GM19438 (cell line): ENCODE results near the gene IL12RB2.

Experiments used
- ATAC-seq: cut with Tn5 transposase; IDR thresholded peaks from one replicate; pipeline ENCODE4 v1.9.1; 2021; ENCODE audit warnings: low read depth; ENCODE audit not compliant: unreplicated experiment

IL12RB2 gene

DNA sequence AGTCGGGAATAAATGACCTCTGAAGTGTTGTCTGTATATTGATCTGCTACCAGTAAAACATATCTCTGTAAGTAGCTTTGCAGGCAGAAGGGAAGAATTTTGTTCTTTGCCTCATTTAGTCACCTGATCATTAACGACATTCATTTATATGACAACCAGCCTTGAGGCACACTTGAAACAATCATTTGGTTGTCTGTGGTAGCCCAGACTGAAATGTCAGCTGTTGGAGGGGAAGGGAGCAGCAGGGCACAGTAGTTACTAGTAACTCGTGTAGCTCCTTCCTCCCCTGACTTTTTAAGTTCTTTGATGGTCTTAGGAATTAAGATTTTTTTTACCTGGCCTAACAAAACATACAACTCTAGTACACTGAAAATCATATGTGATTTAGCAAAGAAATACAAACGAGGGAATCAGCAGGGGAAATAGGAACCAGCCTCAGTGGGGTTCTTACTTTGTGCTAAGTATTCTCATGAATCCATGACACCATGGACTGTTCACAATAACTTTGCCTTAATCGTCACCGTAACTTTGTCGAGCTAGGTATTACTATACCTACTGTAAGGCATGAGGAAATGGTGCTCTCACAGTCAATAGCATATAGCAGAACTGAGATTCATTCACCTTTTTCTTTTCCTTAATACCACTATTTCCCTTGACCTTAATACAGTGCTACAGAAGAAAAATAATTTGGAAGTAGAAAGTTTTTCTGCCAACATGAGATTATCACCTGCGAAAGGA is 6.4 kb downstream of the IL12RB2 start:
- ATAC-seq: no peak

DNA sequence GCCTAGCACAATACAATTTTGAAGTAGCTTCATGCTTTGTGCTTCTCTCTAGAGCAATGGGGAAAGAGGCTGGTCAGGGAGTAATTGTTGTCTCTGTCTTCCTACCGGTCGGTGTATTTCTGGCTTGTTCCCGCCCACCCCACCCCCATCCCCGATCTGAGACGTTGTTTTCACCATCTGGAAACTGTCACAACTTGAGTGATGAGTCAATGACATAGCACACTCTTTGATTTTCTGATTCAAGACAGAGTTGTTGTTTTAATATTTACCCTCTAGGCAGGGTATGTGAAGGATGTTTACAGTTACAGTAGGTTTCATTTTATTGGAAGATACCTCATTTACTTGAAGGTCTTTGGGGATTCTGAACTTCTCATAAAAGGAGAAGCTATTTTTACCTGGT is 7.0 kb downstream of the IL12RB2 start:
- ATAC-seq: no peak

DNA sequence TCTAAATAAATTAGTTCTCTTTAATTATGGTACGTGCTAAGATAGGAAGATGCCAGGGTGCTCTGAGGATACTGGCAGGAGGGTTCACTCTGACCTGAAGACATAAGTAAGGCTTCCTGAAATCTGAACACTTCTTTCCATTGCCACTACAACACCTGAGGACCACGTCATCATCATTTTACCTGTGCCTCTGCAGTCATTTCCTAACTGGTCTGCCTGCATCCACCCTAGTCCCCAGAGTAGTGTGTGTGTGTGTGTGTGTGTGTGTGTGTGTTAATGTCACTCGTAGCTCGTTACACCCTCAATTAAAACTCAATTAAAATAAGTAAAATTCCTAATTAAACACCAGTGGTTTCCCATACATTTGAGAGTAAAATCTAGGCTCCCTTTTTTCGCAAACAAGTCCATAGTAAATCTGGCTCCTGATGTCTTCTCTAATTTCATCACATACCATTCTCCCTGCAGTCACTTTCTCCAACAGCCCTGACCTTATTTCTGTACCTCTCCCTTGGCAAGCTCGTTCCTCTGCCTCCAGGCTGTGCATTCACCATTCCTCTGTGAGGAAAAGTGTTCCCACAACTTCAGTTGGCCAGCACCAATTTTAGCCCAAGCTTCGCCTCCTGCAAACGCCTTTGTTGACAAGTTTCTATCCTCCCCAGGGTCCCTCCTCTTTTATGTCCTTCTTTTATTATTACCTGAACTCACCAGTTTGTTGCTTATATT is 8.7 kb downstream of the IL12RB2 start:
- no peak for ATAC-seq

DNA sequence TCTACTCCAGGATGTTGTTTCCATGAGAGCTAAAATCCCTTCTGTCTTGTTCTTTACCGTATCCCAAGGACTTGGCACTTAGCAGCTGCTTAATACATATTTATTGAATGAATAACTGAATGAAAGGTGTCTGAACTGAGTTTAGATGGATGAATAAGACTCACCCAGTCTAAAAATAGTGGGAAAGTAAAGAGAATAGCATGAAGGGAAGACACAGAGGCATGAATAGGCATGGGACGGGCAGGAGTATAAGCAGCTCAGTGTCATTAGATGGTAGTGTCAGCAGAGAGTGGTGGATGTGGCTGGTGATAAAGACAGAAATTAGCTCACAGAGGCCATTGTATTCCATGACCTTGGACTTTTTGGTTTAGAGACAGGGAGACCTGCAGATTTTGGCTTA is 9.2 kb downstream of the IL12RB2 start:
- ATAC-seq: no peak

DNA sequence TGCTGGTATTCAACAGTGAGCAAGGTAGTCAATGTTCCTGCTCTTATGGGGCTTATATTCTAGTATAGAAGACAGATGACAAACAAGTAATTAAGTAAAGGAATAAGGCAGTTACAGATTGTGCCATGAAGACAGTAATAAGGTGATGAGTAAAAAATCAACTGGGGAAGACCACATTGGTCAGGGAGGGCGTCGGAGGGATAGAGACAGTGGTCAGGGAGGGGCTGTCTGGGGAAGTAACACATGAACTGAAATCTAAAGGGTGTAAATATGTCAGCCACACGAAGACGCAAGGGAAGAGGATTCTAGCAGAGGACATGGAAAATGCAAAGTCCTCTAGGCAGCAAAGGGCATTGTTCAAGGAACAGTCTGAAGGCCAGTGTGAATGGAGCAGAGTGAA is 10.1 kb downstream of the IL12RB2 start:
- no peak for ATAC-seq

DNA sequence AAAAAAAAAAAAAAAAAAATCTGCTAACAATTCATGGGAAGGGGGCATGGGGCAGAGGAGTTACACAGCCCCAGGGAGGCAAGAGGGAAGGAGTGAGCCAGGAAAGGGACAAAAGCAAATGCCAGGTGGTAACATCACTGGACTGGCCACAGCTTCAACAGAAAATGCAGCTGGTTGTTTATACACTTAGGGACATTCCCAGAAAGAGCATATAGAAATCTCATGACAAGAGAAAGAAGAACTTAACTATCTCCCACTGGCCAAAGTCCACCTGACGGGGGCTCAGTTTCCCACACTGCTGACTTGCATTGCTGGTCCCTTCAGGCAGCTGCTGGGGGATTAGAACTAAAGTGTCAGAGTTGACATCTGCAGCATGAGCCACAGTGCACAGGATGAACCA is 14.8 kb downstream of the IL12RB2 start:
- ATAC-seq: no peak

DNA sequence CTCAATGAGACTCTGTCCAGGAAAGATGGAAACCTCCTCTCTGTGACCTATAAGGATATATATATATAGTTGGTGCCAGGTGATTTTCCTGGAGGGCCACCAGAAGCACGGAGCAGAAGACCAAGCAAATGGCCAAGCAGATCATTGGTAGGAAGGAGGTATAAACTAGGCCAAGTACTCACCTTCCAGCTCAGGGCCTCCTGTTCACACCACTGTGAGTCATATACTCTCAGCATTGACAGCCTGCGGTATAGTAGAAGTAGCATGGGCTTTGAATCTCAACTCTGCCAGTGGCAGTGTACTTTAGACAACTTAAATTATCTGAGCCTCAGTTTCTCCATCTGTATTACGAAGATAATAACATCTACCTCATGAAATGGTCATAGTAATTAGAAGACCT is 15.4 kb downstream of the IL12RB2 start:
- no peak for ATAC-seq

DNA sequence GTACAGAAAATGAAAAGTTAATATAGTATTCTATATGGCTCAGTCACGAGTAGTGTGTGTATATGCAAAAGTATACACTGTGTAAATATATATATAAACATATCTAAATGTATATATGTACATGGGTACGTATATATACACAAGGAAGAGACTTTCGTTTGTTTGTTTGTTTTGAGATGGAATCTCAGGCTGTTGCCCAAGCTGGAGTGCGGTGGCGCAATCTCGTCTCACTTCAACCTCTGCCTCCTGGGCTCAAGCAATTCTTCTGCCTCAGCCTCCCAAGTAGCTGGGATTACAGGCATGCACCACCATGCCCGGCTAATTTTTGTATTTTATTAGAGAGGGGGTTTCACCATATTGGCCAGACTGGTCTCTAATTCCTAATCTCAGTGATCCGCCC is 16.4 kb downstream of the IL12RB2 start:
- ATAC-seq: no peak

DNA sequence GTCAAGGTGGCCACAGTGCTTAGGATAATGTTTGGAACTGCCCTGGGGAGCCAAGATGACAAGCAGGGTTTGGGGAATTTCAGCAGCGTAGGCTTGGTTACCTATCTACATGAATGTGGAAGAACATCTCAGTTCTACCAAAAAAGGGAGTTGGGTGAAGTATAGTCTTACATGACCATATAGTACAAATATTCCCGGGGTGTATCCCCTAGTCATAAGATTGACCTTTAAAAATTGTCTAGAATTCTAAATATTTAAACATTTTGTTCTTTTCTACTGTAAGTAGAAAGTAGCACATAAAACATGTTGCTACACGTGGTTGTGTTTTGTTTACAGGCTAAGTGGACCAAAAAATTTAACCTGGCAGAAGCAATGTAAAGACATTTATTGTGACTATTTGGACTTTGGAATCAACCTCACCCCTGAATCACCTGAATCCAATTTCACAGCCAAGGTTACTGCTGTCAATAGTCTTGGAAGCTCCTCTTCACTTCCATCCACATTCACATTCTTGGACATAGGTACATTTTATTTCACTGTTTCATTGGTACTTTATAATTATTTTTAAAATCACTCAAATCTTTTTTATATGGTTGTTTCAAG is 20.3 kb downstream of the IL12RB2 start:
- ATAC-seq: no peak

DNA sequence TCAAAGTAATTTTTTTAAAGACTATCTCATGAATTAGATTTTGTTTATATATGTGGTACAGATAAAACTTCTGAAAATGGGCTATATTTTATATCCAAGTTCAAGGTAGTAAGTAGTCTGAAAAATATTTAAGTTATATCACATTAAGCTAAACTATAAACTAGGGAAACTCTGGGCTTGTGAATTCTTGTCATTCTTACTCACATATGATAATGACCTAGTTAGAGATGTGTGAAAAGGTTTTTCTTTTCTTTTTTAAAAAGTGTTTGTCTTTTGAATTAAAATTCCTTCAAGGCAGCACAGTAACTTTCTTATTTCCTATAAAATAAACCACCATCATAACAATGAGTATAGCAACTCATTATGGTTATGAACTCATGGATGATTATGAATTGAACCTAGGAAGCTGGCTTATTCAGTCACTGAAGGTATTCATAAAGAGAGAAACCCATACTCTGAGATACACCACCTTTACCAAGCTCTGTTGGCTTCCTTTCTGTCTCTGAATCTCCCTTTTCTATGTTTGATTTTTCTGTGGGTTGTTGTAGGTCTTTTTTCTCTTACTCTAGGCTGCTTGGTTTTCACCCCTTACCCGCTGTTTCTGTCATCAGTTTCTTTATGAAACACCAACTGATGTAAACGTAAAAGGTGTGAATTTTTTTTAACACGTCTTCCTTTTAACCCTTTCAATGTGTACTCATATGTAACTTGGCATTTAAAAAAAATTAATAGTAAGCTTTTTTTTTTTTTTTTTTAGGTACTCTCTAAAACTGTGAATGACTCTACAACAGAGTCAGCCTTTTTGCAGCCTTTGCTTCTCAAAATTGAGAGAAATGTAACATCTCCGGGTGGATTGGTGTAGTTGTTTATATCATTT is 25.2 kb downstream of the IL12RB2 start:
- ATAC-seq: peak; percentile 58

DNA sequence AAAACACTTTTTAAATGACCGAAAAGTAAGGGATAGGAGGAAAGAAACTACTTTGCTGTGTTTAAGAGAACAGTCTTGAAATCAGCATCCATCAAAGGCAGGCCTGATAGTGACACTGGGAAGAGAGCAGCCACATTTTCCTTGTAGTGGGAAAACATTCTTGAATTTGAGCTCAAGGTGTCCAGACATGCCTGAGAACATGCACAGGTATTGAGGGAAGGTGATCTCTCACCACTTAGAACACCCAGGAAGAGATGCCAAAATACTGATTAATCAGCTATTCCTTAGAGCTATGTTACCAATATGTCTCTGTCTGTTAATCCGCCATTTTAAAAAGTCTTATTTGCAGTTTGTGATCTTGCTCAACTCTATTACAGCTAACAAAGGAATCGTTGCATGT is 25.9 kb downstream of the IL12RB2 start:
- no peak for ATAC-seq

DNA sequence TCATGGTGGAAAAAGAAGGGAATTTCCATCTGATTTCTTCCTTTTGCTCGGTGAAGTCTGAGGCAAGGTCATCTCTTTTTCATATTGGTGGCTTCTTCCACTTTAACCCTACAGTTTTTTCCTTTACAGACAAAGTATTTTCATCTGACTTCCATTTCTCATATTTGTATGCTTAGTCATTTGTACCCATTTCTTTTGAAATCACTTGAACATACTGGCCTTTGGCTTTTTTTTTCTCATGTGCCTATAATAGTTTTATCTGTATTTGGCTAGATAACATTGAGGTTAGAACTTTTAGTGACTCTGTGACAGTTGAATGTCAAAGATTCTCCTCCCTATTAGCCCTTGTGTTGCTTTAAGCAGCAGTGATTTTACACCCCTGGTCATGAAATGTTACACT is 27.7 kb downstream of the IL12RB2 start:
- ATAC-seq: no peak

DNA sequence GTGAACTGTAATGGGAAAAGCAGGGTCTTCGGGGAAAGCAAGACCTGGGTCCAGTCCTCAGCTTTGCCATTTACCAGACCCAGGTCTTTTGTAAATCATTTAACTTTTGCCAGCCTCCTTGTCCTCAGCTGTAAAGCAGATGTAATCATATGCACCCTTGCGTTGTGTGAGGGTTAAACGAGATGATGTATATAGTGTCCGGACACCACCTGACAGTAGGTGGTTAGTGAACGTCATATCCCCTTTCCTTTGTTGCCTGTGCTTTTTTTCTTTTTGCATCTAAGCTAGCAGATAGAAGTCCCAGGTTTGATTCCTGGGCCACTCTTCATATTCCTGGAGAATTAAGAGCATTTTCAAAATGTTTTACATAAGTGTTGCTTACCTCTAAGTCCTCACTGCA is 28.5 kb downstream of the IL12RB2 start:
- no peak for ATAC-seq

DNA sequence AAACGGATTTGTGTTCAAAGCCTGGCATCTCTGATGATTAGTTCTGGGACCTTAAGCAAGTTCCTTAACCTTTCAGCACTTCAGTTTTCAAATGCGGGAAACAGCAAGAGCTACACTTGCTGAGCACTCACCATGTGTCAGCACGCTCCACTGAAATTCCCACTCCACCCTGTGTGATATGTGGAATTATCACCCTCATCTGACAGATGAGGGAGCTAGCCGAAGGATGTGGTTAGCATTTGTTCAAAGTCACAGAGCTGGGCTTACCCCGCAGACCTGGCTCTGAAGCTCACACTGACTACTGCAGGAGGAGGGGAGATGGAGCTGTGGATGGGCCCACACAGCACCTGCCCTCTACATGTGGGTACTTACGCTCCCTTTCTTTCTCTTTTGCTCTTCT is 29.1 kb downstream of the IL12RB2 start:
- no peak for ATAC-seq

DNA sequence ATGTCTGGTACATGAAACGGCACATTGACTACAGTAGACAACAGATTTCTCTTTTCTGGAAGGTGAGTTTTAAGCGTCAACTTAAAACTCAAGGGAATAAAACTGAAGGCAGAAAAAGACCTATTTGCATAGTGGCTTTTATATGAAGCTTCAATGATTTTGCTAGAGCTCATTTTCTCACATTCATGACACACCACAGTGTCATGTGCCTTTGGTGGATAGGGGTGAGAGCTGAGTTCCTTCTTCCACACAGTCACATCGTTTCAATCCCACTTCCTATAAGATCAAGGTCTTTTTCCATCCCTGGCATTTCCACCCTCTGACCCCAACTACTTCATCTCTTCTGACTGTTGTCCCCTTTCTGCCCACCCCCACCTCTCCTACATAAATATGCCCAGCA is 31.0 kb downstream of the IL12RB2 start:
- ATAC-seq: peak; percentile 38

DNA sequence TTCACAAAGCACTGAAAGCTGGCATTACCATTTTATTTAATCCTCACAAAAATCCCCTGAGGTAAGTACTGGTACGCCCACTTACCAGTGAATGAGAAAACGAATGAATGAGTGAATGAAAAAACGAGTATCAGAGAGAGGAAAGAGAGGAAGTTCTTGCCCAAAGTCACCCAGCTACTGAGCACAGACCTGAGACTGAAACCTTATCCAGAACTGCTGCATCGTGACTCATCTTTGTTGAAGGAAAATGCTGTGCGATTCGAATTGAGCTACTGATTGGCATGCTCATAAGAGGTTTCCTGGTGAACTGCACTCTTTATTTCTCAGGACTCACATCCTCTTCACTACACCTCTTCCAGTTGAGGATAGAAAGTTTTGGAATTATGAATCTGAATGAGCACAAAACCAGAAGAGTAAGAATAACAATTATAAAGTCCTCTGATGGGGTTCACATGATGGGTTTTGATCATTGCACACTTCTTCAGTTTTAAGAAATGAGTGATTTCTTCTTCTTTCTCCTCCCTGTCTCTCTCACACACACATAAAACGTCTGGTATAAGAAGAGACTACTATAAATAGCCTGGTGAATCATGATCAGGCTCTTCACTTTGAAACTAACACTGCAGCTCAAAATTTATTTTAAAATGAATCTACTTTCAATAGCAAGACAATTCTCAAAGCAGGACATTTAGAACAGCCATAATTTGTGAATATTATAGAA is 32.1 kb downstream of the IL12RB2 start:
- ATAC-seq: peak; percentile 39

DNA sequence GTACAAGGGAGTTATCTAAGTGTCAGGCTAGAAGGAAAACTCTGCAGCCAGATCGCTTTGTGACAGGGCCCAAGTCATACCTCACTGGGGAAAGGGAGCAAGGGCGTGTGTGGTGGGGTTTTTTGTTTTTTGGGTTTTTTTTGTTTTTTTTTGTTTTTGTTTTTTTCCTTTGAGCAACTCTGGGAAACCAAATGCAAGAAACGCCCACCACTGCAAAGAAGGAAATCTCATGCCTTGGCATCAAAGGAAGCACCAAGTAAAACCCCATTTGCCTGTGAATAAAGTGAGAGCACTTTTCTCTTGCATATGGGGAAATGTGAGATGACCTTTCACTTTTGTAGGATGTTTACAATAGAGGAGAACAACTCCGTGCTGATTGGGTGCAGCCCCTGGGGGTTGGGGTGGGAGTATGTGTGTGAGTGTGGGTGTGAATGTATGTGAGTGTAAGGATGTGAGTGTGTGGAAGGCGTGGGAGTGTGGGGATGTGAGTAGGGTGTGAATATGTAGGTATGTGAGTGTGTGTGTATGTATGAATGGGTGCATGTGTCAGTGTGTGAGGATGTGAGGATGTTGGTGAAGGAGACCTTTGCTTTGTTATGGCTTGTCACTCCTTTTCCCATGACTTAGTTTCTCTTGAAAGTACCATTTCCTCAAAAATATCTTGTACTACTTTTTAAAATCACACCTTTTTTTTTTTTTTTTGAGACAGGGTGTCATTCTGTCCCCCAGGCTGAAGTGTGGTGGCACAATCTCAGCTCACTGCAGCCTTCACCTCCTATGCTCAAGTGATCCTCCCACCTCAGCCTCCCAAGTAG is 34.6 kb downstream of the IL12RB2 start:
- ATAC-seq: no peak

DNA sequence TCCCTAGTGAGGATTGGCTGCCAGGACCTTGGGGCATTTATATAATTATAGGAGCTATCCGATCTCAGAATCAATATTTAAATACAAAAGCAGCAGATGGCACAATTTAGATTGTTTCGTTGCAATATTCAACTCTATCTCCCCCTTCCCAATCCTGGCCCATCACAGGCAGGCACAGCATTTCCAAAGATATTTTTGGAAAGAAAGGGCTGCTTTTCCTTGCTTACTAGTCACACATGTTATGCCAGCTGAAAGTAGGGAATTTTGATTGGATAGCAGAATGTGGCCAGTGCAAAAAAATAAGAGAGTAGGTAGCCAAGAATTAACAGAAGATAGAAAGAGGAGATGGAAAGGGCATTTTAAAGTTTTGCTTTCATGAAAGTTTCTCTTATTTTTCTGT is 37.9 kb downstream of the IL12RB2 start:
- no peak for ATAC-seq

DNA sequence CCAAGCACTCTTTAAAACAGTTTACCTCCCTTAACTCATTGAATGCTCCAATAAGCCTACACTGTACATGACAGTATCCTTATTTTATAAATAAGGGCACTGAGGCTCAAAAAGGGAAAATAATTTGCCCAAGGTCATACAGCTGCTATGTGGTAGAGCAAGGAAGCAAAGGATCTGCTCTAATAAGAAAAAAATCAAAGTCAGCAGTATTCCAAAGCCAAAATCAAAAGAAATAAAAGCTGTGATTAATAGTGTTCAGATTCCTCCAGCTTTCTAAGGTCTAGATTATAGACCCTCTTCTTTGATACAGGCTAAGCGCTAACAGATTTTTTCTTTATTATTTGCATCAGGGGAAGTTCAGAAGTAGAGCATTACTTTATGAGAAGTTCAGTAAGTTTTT is 39.3 kb downstream of the IL12RB2 start:
- ATAC-seq: no peak
